Activated CD8-positive, alpha-beta memory T cell treated with anti-CD3 and anti-CD28 coated beads, Interleukin-2, amount 50 U/mL, for 48 hours (primary cell): Measurements from ENCODE around the gene MEGF8.
"Not testable (repeated sequence)": the region's sequence is repeated elsewhere in the genome, so short reads cannot be mapped to it uniquely, and the experiment has no call there.

Experiments
- DNase-seq: peaks from one replicate; pipeline ENCODE4 v3.0.0-alpha.2; 2020

Gene MEGF8

GRCh38 chr19:42332059-42332458, 6.6 kb downstream of the MEGF8 start:
- DNase-seq, result no peak

GRCh38 chr19:42333018-42333417, 7.6 kb downstream of the MEGF8 start:
- no peak for DNase-seq

GRCh38 chr19:42333975-42334696, 8.7 kb downstream of the MEGF8 start:
- no peak for DNase-seq

GRCh38 chr19:42334697-42335373, 9.4 kb downstream of the MEGF8 start:
- DNase-seq, result no peak

- no peak for DNase-seq
These were observed 10.0 kb downstream of the MEGF8 start for GRCh38 chr19:42335374-42335936.

GRCh38 chr19:42335971-42336370, 10.5 kb downstream of the MEGF8 start:
- DNase-seq, result no peak

- not testable (repeated sequence) for DNase-seq
These were observed 13.9 kb downstream of the MEGF8 start for GRCh38 chr19:42339126-42339860.

GRCh38 chr19:42339922-42340321, 14.5 kb downstream of the MEGF8 start:
- DNase-seq, result not testable (repeated sequence)

GRCh38 chr19:42343344-42344110, 18.1 kb downstream of the MEGF8 start:
- DNase-seq, result no peak

- DNase-seq, result no peak
These were observed 19.0 kb downstream of the MEGF8 start for GRCh38 chr19:42344336-42344893.

- no peak for DNase-seq
These were observed 19.9 kb downstream of the MEGF8 start for GRCh38 chr19:42345191-42345812.

- DNase-seq, result no peak
These were observed 22.8 kb downstream of the MEGF8 start for GRCh38 chr19:42348211-42348610.

- DNase-seq, result no peak
These were observed 24.1 kb downstream of the MEGF8 start for GRCh38 chr19:42349378-42350107.

GRCh38 chr19:42350417-42350816, 25.0 kb downstream of the MEGF8 start:
- no peak for DNase-seq

- no peak for DNase-seq
These were observed 25.8 kb downstream of the MEGF8 start for GRCh38 chr19:42351079-42351735.

GRCh38 chr19:42352301-42353259, 27.1 kb downstream of the MEGF8 start:
- DNase-seq, result no peak

GRCh38 chr19:42353341-42354015, 28.0 kb downstream of the MEGF8 start:
- DNase-seq, result no peak

GRCh38 chr19:42355896-42356295, 30.5 kb downstream of the MEGF8 start:
- no peak for DNase-seq

- no peak for DNase-seq
These were observed 31.3 kb downstream of the MEGF8 start for GRCh38 chr19:42356686-42357085.
